Measurements from ENCODE around the gene ZCCHC8.

DNA sequence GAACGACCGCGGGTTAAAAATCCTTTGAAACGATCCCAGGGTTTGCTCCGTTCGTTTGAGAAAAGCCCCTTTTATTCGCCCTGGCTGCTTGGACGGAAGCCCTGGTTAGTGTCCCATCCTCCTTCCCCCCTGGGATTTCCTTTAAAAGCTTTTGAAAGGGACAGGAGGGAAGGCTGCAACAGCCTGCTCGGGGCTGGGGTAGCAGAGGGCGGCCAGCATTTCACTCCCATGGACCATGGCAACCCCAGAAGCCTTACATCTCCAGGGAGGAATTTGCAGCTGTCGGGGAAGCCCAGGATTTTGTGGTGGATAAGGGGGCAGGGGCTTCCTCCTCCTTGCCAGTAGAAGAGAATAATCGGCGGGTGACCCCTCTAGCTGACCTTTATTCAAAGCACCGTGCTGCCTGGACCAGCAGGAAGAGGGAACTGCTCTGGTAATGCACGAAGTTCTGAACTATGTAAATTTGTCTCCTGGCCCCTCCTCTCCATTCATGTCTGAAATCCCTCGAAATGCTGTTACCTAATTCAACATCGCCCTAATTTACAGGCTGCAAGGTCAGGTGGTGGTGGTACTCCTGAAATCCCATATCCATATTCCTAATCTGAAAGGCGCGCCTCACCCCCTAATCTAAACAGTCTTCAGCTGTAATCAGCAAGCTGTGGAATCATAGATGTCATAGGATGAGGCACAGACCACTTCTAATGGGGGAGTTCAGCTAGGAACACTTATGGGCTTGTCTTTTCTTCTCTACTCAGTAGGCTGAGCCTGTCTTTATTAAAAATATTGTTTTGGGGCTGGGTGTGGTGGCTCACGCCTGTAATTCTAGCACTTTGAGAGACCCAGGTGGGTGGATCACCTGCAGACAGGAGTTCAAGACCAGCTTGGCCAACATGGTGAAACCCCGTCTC, 77.2 kb downstream of the ZCCHC8 start:
- TF ChIP-seq NFRKB (IDR thresholded peaks at IDR 0.05) (no peak), SP1 (IDR thresholded peaks at IDR 0.05) (no peak), CTBP1 (IDR thresholded peaks at IDR 0.05; ENCODE audit: borderline replicate concordance) (no peak), BHLHE40 (IDR thresholded peaks at IDR 0.05; ENCODE audit: borderline replicate concordance) (no peak), FOXA1 (IDR thresholded peaks at IDR 0.05) (no peak)

All from HEK293T (cell line).